Measurements from ENCODE around the gene NXNL1.

The NXNL1 gene

GRCh38 chr19:17468302-17469091, 7.8 kb upstream of the NXNL1 start:
- DNase-seq (ENCODE audit: insufficient read length) (no peak), FAIRE-seq (no peak)
- no peak for TF ChIP-seq POLR2AphosphoS5 (IDR thresholded peaks at IDR 0.05; ENCODE audit: low read depth, low read length)
- TF ChIP-seq POLR2A (IDR thresholded peaks at IDR 0.05; ENCODE audit: low read depth, low read length), result no peak
- TF ChIP-seq TAF1 (IDR thresholded peaks at IDR 0.05; ENCODE audit: borderline replicate concordance, low read depth, low read length), result no peak

GRCh38 chr19:17467471-17468301, 7.0 kb upstream of the NXNL1 start:
- FAIRE-seq, result no peak

GRCh38 chr19:17466487-17466850, 5.7 kb upstream of the NXNL1 start:
- DNase-seq (ENCODE audit: insufficient read length) (no peak), FAIRE-seq (no peak)
- TF ChIP-seq POLR2AphosphoS5 (IDR thresholded peaks at IDR 0.05; ENCODE audit: low read depth, low read length) (no peak), TAF1 (IDR thresholded peaks at IDR 0.05; ENCODE audit: borderline replicate concordance, low read depth, low read length) (no peak), POLR2A (IDR thresholded peaks at IDR 0.05; ENCODE audit: low read depth, low read length) (no peak)

More at GRCh38 chr19:17467471-17468301, 7.0 kb upstream of the NXNL1 start:
- DNase-seq (ENCODE audit: insufficient read length), result no peak
- TF ChIP-seq TAF1 (IDR thresholded peaks at IDR 0.05; ENCODE audit: borderline replicate concordance, low read depth, low read length), result no peak
- TF ChIP-seq POLR2A (IDR thresholded peaks at IDR 0.05; ENCODE audit: low read depth, low read length), result no peak
- TF ChIP-seq POLR2AphosphoS5 (IDR thresholded peaks at IDR 0.05; ENCODE audit: low read depth, low read length), result no peak

- FAIRE-seq, result no peak
- DNase-seq (ENCODE audit: insufficient read length), result no peak
- TF ChIP-seq POLR2AphosphoS5 (IDR thresholded peaks at IDR 0.05; ENCODE audit: low read depth, low read length) (no peak), POLR2A (IDR thresholded peaks at IDR 0.05; ENCODE audit: low read depth, low read length) (no peak), TAF1 (IDR thresholded peaks at IDR 0.05; ENCODE audit: borderline replicate concordance, low read depth, low read length) (no peak)
Measured at GRCh38 chr19:17458970-17459369, 1.8 kb downstream of the NXNL1 start.

GRCh38 chr19:17457616-17458015, 3.1 kb downstream of the NXNL1 start:
- TF ChIP-seq POLR2AphosphoS5 (IDR thresholded peaks at IDR 0.05; ENCODE audit: low read depth, low read length) (no peak), TAF1 (IDR thresholded peaks at IDR 0.05; ENCODE audit: borderline replicate concordance, low read depth, low read length) (no peak), POLR2A (IDR thresholded peaks at IDR 0.05; ENCODE audit: low read depth, low read length) (no peak)
- no peak for DNase-seq (ENCODE audit: insufficient read length)
- no peak for FAIRE-seq

- DNase-seq (ENCODE audit: insufficient read length) (no peak), FAIRE-seq (no peak)
- TF ChIP-seq POLR2AphosphoS5 (IDR thresholded peaks at IDR 0.05; ENCODE audit: low read depth, low read length) (no peak), TAF1 (IDR thresholded peaks at IDR 0.05; ENCODE audit: borderline replicate concordance, low read depth, low read length) (no peak), POLR2A (IDR thresholded peaks at IDR 0.05; ENCODE audit: low read depth, low read length) (no peak)
Measured at GRCh38 chr19:17456127-17456526, 4.6 kb downstream of the NXNL1 start.

- FAIRE-seq (no peak), DNase-seq (ENCODE audit: insufficient read length) (no peak)
- TF ChIP-seq POLR2AphosphoS5 (IDR thresholded peaks at IDR 0.05; ENCODE audit: low read depth, low read length) (no peak), POLR2A (IDR thresholded peaks at IDR 0.05; ENCODE audit: low read depth, low read length) (no peak), TAF1 (IDR thresholded peaks at IDR 0.05; ENCODE audit: borderline replicate concordance, low read depth, low read length) (no peak)
Measured at GRCh38 chr19:17455308-17456123, 5.2 kb downstream of the NXNL1 start.

- no peak for DNase-seq (ENCODE audit: insufficient read length)
- no peak for FAIRE-seq
- TF ChIP-seq TAF1 (IDR thresholded peaks at IDR 0.05; ENCODE audit: borderline replicate concordance, low read depth, low read length), result no peak
- no peak for TF ChIP-seq POLR2A (IDR thresholded peaks at IDR 0.05; ENCODE audit: low read depth, low read length)
- no peak for TF ChIP-seq POLR2AphosphoS5 (IDR thresholded peaks at IDR 0.05; ENCODE audit: low read depth, low read length)
Measured at GRCh38 chr19:17454576-17455071, 6.1 kb downstream of the NXNL1 start.

- TF ChIP-seq POLR2A (IDR thresholded peaks at IDR 0.05; ENCODE audit: low read depth, low read length), result no peak
- no peak for TF ChIP-seq POLR2AphosphoS5 (IDR thresholded peaks at IDR 0.05; ENCODE audit: low read depth, low read length)
- TF ChIP-seq TAF1 (IDR thresholded peaks at IDR 0.05; ENCODE audit: borderline replicate concordance, low read depth, low read length), result no peak
- no peak for DNase-seq (ENCODE audit: insufficient read length)
- no peak for FAIRE-seq
Measured at GRCh38 chr19:17451820-17452219, 8.9 kb downstream of the NXNL1 start.

GRCh38 chr19:17450264-17451075, 10.3 kb downstream of the NXNL1 start:
- DNase-seq (ENCODE audit: insufficient read length) (no peak), FAIRE-seq (peak; percentile 58)

More at GRCh38 chr19:17450264-17451075, 10.3 kb downstream of the NXNL1 start:
- no peak for TF ChIP-seq TAF1 (IDR thresholded peaks at IDR 0.05; ENCODE audit: borderline replicate concordance, low read depth, low read length)
- TF ChIP-seq POLR2A (IDR thresholded peaks at IDR 0.05; ENCODE audit: low read depth, low read length), result no peak
- TF ChIP-seq POLR2AphosphoS5 (IDR thresholded peaks at IDR 0.05; ENCODE audit: low read depth, low read length), result no peak

Measured in GM12892 (cell line).